ENCODE measurements around the gene SMIM8.
A peak's percentile ranks its signal among the peaks of the same experiment; 100 is the strongest.
"Not testable (repeated sequence)": the region's sequence is repeated elsewhere in the genome, so short reads cannot be mapped to it uniquely, and the experiment has no call there.

SMIM8 gene

GRCh38 chr6:87322304-87323212 is at the start of gene SMIM8:
Gene SMIM8, plus strand, starts transcription at chr6:87322588. Its CDS starts 14,444 bp downstream, at chr6:87337032.
- peak; percentile 67 for DNase-seq

DNA sequence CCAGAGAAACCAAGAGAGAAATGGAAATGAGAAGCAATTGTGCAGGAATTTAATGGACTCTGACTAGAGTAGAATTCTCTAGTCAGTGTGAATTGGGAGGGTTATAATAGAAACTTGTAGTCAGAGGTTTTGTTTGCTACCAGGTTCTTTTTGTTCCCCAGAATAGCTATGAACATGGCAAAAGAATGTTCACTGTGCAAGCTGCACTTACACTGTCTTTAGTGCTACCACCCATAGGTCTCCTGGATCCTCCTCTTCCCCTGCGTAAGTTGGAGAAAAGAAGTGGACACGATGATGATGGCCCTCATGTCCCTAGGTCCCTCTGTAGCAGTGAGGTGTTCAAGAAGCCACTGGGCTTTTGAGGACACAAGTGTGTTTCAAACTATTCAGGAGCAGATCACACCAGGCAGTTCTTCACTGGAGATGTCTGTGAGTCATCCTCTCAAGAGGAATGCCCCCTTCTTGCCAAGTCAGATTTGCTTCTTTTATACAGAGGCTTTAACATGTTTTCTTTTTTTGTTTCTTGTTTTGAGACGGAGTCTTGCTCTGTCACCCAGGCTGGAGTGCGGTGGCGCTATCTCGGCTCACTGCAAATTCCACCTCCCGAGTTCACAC is 47.6 kb upstream of the SMIM8 start:
- DNase-seq: no peak

DNA sequence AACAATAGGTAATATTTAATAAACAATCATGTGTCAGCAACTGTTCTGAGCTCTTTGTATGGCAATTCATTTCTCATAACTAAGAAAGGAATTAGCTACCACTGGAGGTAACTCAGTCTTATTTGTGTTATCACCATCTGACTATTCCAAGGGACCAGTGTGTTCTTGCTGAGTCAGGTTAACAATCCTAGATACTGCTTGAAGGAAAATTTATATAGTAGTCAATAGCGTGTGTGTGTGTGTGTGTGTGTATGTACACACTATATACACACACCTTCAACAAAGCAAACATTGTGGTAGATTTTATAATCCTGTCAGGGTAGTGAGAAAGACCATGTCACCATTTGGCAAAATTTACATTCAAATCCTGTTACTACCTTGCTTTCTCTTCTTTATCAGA is 45.8 kb upstream of the SMIM8 start:
- DNase-seq: no peak

- DNase-seq: no peak
Measured at GRCh38 chr6:87277123-87277522, 45.3 kb upstream of the SMIM8 start.

- DNase-seq: no peak
Measured at GRCh38 chr6:87279196-87279595, 43.2 kb upstream of the SMIM8 start.

GRCh38 chr6:87281426-87281825 is 41.0 kb upstream of the SMIM8 start:
- no peak for DNase-seq

GRCh38 chr6:87282743-87283142 is 39.6 kb upstream of the SMIM8 start:
- DNase-seq: no peak

DNA sequence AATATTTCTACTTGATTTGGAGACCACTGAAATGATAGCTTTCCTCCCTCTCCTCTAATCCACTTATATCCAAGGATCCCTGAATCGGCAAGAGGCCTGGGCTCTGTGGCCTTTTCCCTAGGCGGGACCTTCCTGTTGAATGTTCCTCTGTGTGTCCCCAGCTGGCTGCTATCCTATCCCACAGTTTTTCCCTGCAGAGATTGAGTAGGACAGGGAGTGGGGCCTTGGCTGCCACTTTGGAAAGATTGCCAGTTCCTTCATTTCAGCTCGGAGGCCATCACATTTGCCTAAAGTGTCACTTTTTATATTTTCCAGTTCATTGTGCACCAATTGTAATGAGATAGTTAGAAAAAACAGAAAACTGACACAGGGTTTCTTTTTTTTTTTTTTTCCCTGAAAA is 38.9 kb upstream of the SMIM8 start:
- no peak for DNase-seq

DNA sequence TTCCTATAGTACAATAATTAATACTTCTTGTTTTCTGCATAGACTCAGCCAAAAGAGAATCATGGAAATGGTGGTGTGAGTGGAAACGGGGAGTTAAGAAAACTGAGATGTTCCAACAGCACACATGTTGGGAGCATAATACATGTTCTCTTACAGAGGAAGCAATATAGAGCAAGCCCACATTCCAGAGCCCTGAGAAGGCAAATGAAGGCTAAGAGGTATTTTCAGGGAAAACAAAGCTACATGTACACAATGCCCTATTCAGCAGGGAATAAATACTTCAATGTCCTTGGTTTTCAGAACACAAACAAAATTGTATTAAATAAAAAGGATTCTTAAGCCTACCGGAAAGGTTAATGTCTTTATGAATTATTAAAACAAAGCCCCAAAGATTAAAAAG is 35.1 kb upstream of the SMIM8 start:
- no peak for DNase-seq

- no peak for DNase-seq
Measured at GRCh38 chr6:87289571-87289970, 32.8 kb upstream of the SMIM8 start.

DNA sequence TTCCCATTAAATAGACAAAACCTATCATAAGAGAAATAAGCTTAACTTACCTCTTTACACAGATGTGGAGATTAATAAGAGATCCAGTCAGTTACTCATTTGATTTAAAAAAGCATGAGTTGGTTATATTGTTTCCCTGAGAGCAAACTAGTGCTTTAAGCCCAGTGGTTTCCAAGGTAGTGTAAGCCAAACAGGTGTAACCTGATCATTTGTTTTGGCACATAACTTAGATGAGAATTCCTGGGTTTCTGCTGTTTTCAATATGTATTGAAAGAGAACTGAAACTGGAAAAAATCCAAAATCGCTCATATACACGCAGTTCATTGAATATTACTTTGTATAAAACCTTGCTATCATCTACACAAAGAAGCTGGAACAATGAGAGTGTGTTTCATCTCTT is 30.5 kb upstream of the SMIM8 start:
- DNase-seq: no peak

- no peak for DNase-seq
Measured at GRCh38 chr6:87293526-87293925, 28.9 kb upstream of the SMIM8 start.

- no peak for DNase-seq
Measured at GRCh38 chr6:87297119-87297518, 25.3 kb upstream of the SMIM8 start.

GRCh38 chr6:87301277-87301676 is 21.1 kb upstream of the SMIM8 start:
- not testable (repeated sequence) for DNase-seq

DNA sequence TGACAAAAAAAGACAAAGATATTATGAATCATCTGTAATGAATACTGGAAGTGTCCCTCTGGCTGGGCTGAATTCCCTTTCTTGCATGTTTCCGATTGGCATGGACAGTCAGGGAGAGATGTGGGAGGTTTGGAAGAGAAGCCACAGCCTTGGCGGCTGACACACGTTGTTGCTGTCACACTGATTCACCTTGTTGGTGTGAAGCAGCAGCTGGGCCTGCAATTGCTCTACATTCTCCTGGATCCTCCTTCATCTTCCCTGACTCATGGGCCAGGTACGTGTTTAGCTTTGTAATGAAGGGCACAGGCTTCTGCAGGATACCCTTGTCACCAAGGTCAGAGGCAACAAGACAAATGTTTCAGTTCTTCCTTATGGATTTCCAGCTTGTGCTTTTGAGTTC is 13.4 kb upstream of the SMIM8 start:
- no peak for DNase-seq

DNA sequence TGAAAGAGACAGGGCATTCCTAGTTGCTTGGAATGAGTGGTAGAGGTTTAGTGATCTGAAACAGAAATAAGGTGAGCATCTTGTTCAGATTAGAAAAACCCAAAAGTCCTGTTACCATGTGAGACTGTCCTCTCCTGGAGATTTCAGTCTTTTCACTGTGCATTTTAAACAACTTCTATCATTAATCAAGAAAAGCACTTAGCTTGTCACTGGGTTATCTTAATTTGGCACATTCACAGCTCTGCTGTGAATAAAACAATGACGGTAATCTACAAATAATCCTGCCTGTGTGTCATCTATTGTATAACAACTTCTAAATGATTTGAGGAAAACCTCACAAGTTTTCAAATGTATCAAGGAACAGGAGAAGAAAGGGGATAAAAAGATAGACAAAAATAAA is 9.5 kb upstream of the SMIM8 start:
- DNase-seq: no peak

DNA sequence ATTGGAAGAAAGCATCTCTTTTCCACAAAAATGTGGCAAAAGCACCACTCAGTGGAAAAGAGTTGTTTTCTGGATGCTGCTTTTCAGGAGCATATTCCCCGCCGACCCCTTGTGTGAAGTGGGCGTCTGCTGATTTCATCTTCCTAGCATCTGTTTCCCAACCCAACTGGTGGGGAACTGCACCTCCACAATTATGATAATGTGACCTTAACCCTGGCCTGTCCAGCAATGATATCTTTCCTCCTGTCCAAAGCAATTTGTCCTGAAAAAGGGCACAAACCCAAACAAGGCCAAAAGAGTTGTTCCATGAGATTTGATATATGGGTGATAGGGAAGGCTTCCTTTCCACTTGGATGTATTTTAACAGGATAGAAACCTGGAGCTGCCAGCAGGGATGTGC is 7.3 kb upstream of the SMIM8 start:
- no peak for DNase-seq

GRCh38 chr6:87319271-87319987 is 3.0 kb upstream of the SMIM8 start:
- DNase-seq: no peak

GRCh38 chr6:87323880-87324279 is 1.5 kb downstream of the SMIM8 start:
- DNase-seq: not testable (repeated sequence)

GRCh38 chr6:87330961-87331360 is 8.6 kb downstream of the SMIM8 start:
- DNase-seq: no peak

- DNase-seq: no peak
Measured at GRCh38 chr6:87333033-87333432, 10.6 kb downstream of the SMIM8 start.

GRCh38 chr6:87333591-87334181 is 11.3 kb downstream of the SMIM8 start:
- DNase-seq: no peak

- no peak for DNase-seq
Measured at GRCh38 chr6:87334683-87335082, 12.3 kb downstream of the SMIM8 start.

Measured in NCI-H1048 (cell line).